GM18520 (cell line): ENCODE measurements around the gene FAM72A.
"Not testable (repeated sequence)": the region's sequence is repeated elsewhere in the genome, so short reads cannot be mapped to it uniquely, and the experiment has no call there.

Experiments
- ATAC-seq: cut with Tn5 transposase; IDR thresholded peaks from one replicate; pipeline ENCODE4 v1.9.1; 2021; ENCODE audit not compliant: unreplicated experiment

Gene FAM72A

GRCh38 chr1:206215600-206216392, 13.2 kb upstream of the FAM72A start:
- not testable (repeated sequence) for ATAC-seq

GRCh38 chr1:206210802-206211201, 8.2 kb upstream of the FAM72A start:
- not testable (repeated sequence) for ATAC-seq

GRCh38 chr1:206205569-206205968, 2.9 kb upstream of the FAM72A start:
- not testable (repeated sequence) for ATAC-seq

- ATAC-seq, result not testable (repeated sequence)
These were observed 2.2 kb upstream of the FAM72A start for GRCh38 chr1:206204871-206205270.

GRCh38 chr1:206204159-206204511, 1.5 kb upstream of the FAM72A start:
- ATAC-seq, result not testable (repeated sequence)

GRCh38 chr1:206203364-206204158, 922 bp upstream of the FAM72A start, which contains the start of gene SRGAP2:
Gene SRGAP2 (plus strand): TSS chr1:206203541. CDS start chr1:206205971, 2,430 bp downstream.
- not testable (repeated sequence) for ATAC-seq

GRCh38 chr1:206196748-206197424, 5.8 kb downstream of the FAM72A start:
- ATAC-seq, result not testable (repeated sequence)

GRCh38 chr1:206195182-206195581, 7.5 kb downstream of the FAM72A start:
- not testable (repeated sequence) for ATAC-seq

GRCh38 chr1:206186826-206187225, 15.8 kb downstream of the FAM72A start:
- ATAC-seq, result not testable (repeated sequence)

GRCh38 chr1:206185778-206186177, 16.9 kb downstream of the FAM72A start:
- ATAC-seq, result not testable (repeated sequence)

- ATAC-seq, result not testable (repeated sequence)
These were observed 18.9 kb downstream of the FAM72A start for GRCh38 chr1:206183788-206184187.

- ATAC-seq, result not testable (repeated sequence)
These were observed 20.0 kb downstream of the FAM72A start for GRCh38 chr1:206182368-206183317.

GRCh38 chr1:206179666-206180065, 23.0 kb downstream of the FAM72A start:
- ATAC-seq, result not testable (repeated sequence)

GRCh38 chr1:206178061-206178989, 24.3 kb downstream of the FAM72A start:
- not testable (repeated sequence) for ATAC-seq

- ATAC-seq, result not testable (repeated sequence)
These were observed 26.5 kb downstream of the FAM72A start for GRCh38 chr1:206176114-206176502.

- not testable (repeated sequence) for ATAC-seq
These were observed 27.1 kb downstream of the FAM72A start for GRCh38 chr1:206175459-206176113.

- ATAC-seq, result not testable (repeated sequence)
These were observed 28.3 kb downstream of the FAM72A start for GRCh38 chr1:206174182-206174868.
